Kidney tubule cell (primary cell): ENCODE results near the gene SEC14L5.
"Not testable (repeated sequence)": the region's sequence is repeated elsewhere in the genome, so short reads cannot be mapped to it uniquely, and the experiment has no call there.

Experiments
- DNase-seq: peaks from one replicate; pipeline ENCODE4 v3.0.0-alpha.2; 2018; ENCODE audit warnings: low spot score

The SEC14L5 gene

GRCh38 chr16:4957720-4958509 is at the start of gene SEC14L5:
TSS of gene SEC14L5 (plus strand) at chr16:4958330. CDS start at chr16:4959324, 994 bp downstream.
- peak; percentile 97 for DNase-seq

GRCh38 chr16:4908854-4909401 is 49.2 kb upstream of the SEC14L5 start:
- DNase-seq = no peak

GRCh38 chr16:4909825-4910224 is 48.3 kb upstream of the SEC14L5 start:
- DNase-seq = no peak

GRCh38 chr16:4910828-4911227 is 47.3 kb upstream of the SEC14L5 start:
- DNase-seq = no peak

- no peak for DNase-seq
Measured at GRCh38 chr16:4911970-4912386, 46.2 kb upstream of the SEC14L5 start.

GRCh38 chr16:4913130-4913773 is 44.9 kb upstream of the SEC14L5 start:
- DNase-seq = no peak

- DNase-seq = no peak
Measured at GRCh38 chr16:4913774-4914525, 44.2 kb upstream of the SEC14L5 start.

- DNase-seq = no peak
Measured at GRCh38 chr16:4914528-4915225, 43.5 kb upstream of the SEC14L5 start.

GRCh38 chr16:4915226-4915761 is 42.8 kb upstream of the SEC14L5 start:
- DNase-seq = peak; percentile 85

- no peak for DNase-seq
Measured at GRCh38 chr16:4917117-4917516, 41.0 kb upstream of the SEC14L5 start.

GRCh38 chr16:4918781-4919251 is 39.3 kb upstream of the SEC14L5 start:
- DNase-seq = peak; percentile 72

GRCh38 chr16:4920826-4921225 is 37.3 kb upstream of the SEC14L5 start:
- no peak for DNase-seq

GRCh38 chr16:4922721-4923342 is 35.3 kb upstream of the SEC14L5 start:
- DNase-seq = no peak

GRCh38 chr16:4923853-4924252 is 34.3 kb upstream of the SEC14L5 start:
- no peak for DNase-seq

- DNase-seq = peak; percentile 77
Measured at GRCh38 chr16:4924593-4925292, 33.4 kb upstream of the SEC14L5 start.

GRCh38 chr16:4925293-4925607 is 32.9 kb upstream of the SEC14L5 start:
- no peak for DNase-seq

- no peak for DNase-seq
Measured at GRCh38 chr16:4925791-4926190, 32.3 kb upstream of the SEC14L5 start.

GRCh38 chr16:4926928-4927327 is 31.2 kb upstream of the SEC14L5 start:
- DNase-seq = no peak

GRCh38 chr16:4927661-4928060 is 30.5 kb upstream of the SEC14L5 start:
- DNase-seq = no peak

GRCh38 chr16:4928227-4928626 is 29.9 kb upstream of the SEC14L5 start:
- no peak for DNase-seq

- DNase-seq = not testable (repeated sequence)
Measured at GRCh38 chr16:4929619-4930018, 28.5 kb upstream of the SEC14L5 start.
